Activated naive CD4-positive, alpha-beta T cell treated with Interleukin-2 at 50 U/mL for 16 hours (primary cell): ENCODE results near the gene UTP3.
"Not testable (repeated sequence)": the region's sequence is repeated elsewhere in the genome, so short reads cannot be mapped to it uniquely, and the experiment has no call there.

Experiments used
- DNase-seq: peaks from one replicate; pipeline ENCODE4 v3.0.0-alpha.2; 2020

Gene UTP3

GRCh38 chr4:70687821-70688794 is at the start of gene UTP3:
UTP3 (plus strand) TSS chr4:70688532; CDS start chr4:70688678, 146 bp downstream.
- DNase-seq: peak; percentile 96

GRCh38 chr4:70640192-70640591 is 48.1 kb upstream of the UTP3 start:
- no peak for DNase-seq

- not testable (repeated sequence) for DNase-seq
Measured at GRCh38 chr4:70650741-70651140, 37.6 kb upstream of the UTP3 start.

GRCh38 chr4:70651864-70652506 is 36.3 kb upstream of the UTP3 start:
- DNase-seq: no peak

GRCh38 chr4:70654605-70655011 is 33.7 kb upstream of the UTP3 start:
- no peak for DNase-seq

GRCh38 chr4:70657326-70657725 is 31.0 kb upstream of the UTP3 start:
- DNase-seq: no peak

GRCh38 chr4:70658418-70658817 is 29.9 kb upstream of the UTP3 start:
- DNase-seq: no peak

GRCh38 chr4:70660106-70660505 is 28.2 kb upstream of the UTP3 start:
- no peak for DNase-seq

- not testable (repeated sequence) for DNase-seq
Measured at GRCh38 chr4:70661309-70661922, 26.9 kb upstream of the UTP3 start.

GRCh38 chr4:70666369-70666768 is 22.0 kb upstream of the UTP3 start, which contains the start of gene JCHAIN:
JCHAIN (minus strand) TSS chr4:70666508; CDS start chr4:70666490, 18 bp downstream.
- no peak for DNase-seq

GRCh38 chr4:70667740-70668535 is 20.4 kb upstream of the UTP3 start:
- no peak for DNase-seq

- no peak for DNase-seq
Measured at GRCh38 chr4:70670332-70671014, 17.9 kb upstream of the UTP3 start.

GRCh38 chr4:70671091-70671490 is 17.2 kb upstream of the UTP3 start:
- DNase-seq: no peak

GRCh38 chr4:70674191-70674590 is 14.1 kb upstream of the UTP3 start:
- no peak for DNase-seq

GRCh38 chr4:70674731-70675130 is 13.6 kb upstream of the UTP3 start:
- no peak for DNase-seq

GRCh38 chr4:70676554-70677090 is 11.7 kb upstream of the UTP3 start:
- DNase-seq: no peak

GRCh38 chr4:70678383-70678999 is 9.8 kb upstream of the UTP3 start:
- DNase-seq: no peak

GRCh38 chr4:70680934-70681333 is 7.4 kb upstream of the UTP3 start:
- no peak for DNase-seq

- DNase-seq: no peak
Measured at GRCh38 chr4:70681704-70682103, 6.6 kb upstream of the UTP3 start.

GRCh38 chr4:70682142-70682541 is 6.2 kb upstream of the UTP3 start:
- not testable (repeated sequence) for DNase-seq

- peak; percentile 28 for DNase-seq
Measured at GRCh38 chr4:70687392-70687791, 940 bp upstream of the UTP3 start.
